Measurements from ENCODE around the gene MEIS2. TPM values are rescaled to one million over a fixed set of nuclear protein-coding genes. Genes with fewer than 3 reads are reported as not detected.

Gene MEIS2
- total RNA-seq, 6 donors from 2014 or later: 13.7 to 53.4 (median 21.4) TPM

GRCh38 chr15:36844534-36844998 lies 255.8 kb downstream of the MEIS2 start:
- no peak overlapping the region for H3K27ac ChIP-seq
- no peak for DNase-seq
- H3K27me3 ChIP-seq: no peaks in the 10 kb centered on the region
- no peaks in the 10 kb centered on the region for H3K9me3 ChIP-seq
- TF ChIP-seq EP300 (IDR thresholded peaks at IDR 0.05) (no peak), POLR2A (IDR thresholded peaks at IDR 0.05) (no peak), POLR2AphosphoS5 (IDR thresholded peaks at IDR 0.05) (no peak), CTCF (IDR thresholded peaks at IDR 0.05) (no peak)
- ATAC-seq (ENCODE audit: low FRiP score in 2 of 2): no peak
- no peaks in the 10 kb centered on the region for H3K36me3 ChIP-seq
- WGBS, 2 donors: 13 to 18% methylated on average over 4 of the region's 4 CpGs
- H3K4me3 ChIP-seq: no peak overlapping the region
- peaks cover 0 to 3% (median 0%) of the 10 kb centered on the region in 4 donors for H3K4me1 ChIP-seq

GRCh38 chr15:36843822-36844221 lies 256.5 kb downstream of the MEIS2 start:
- TF ChIP-seq POLR2A (IDR thresholded peaks at IDR 0.05) (no peak), EP300 (IDR thresholded peaks at IDR 0.05) (no peak), CTCF (IDR thresholded peaks at IDR 0.05) (no peak), POLR2AphosphoS5 (IDR thresholded peaks at IDR 0.05) (no peak)
- Histone ChIP-seq H3K4me3 (no peak overlapping the region), H3K27ac (no peak overlapping the region), H3K36me3 (no peaks in the 10 kb centered on the region), H3K27me3 (no peaks in the 10 kb centered on the region), H3K4me1 (peaks cover 0 to 3% (median 0%) of the 10 kb centered on the region in 4 donors), H3K9me3 (no peaks in the 10 kb centered on the region)
- no peak for DNase-seq
- no peak for ATAC-seq (ENCODE audit: low FRiP score in 2 of 2)
- 67 to 82% methylated on average over 3 of the region's 3 CpGs for WGBS, 2 donors

- Histone ChIP-seq H3K9me3 (no peaks in the 10 kb centered on the region), H3K4me1 (peaks cover 0 to 3% (median 0%) of the 10 kb centered on the region in 4 donors), H3K27ac (no peak overlapping the region), H3K4me3 (no peak overlapping the region), H3K27me3 (no peaks in the 10 kb centered on the region), H3K36me3 (no peaks in the 10 kb centered on the region)
- DNase-seq: no peak
- ATAC-seq (ENCODE audit: low FRiP score in 2 of 2): no peak
- TF ChIP-seq CTCF (IDR thresholded peaks at IDR 0.05) (no peak), POLR2A (IDR thresholded peaks at IDR 0.05) (no peak), EP300 (IDR thresholded peaks at IDR 0.05) (no peak), POLR2AphosphoS5 (IDR thresholded peaks at IDR 0.05) (no peak)
- WGBS, 2 donors: 56 to 59% methylated on average over 5 of the region's 5 CpGs
Measured at GRCh38 chr15:36841193-36841592, 259.2 kb downstream of the MEIS2 start.

Small RNA genes within 50 kb of the gene (small RNA-seq; reads per million reads assigned to genes)
- gene MIR8063 (0 reads per million in 4 donors), gene RF00012 (0 reads per million in 4 donors), gene RF00019 (0 reads per million in 4 donors)
